H1 (cell line): Measurements from ENCODE around the gene KIAA1755. TPM values are rescaled to one million over a fixed set of nuclear protein-coding genes. Genes with fewer than 3 reads are reported as not detected.

Experiments
- CTCF ChIA-PET: fragments of 300-600 bp; sonication (Branson Sonifier 250); formaldehyde crosslinking; loops from one replicate; lab custom pipeline; 2021; ENCODE audit not compliant: partially characterized antibody; lab: Charles Lee
- POLR2A ChIA-PET: fragments of 300-600 bp; sonication (Branson Sonifier 250); formaldehyde crosslinking; loops from one replicate; lab custom pipeline; 2021; ENCODE audit warnings: inconsistent platforms; ENCODE audit not compliant: partially characterized antibody; lab: Charles Lee
- DNase-seq, 2 experiments: peaks; one replicate each; pipeline versions ENCODE4 v3.0.0 to v3.0.0-alpha.2; 2010 to 2022; ENCODE audit warnings: low spot score in 2 of 2, low read depth in 1 of 2, mixed read lengths in 1 of 2
- FAIRE-seq: peaks from 2 replicates; lab custom pipeline; 2011; peaks lifted over from hg19 to GRCh38; lab: Jason Lieb, UNC
- H2AFZ ChIP-seq: 2 replicates; pipeline ENCODE4 v1.8.1; 2012; ENCODE audit warnings: low read length, inconsistent platforms
- H2AK5ac ChIP-seq: 2 replicates; pipeline ENCODE4 v1.6.1; 2013; ENCODE audit warnings: low read depth, low read length
- H2BK120ac ChIP-seq: replicated peaks from 2 replicates; pipeline ENCODE3; 2013; ENCODE audit warnings: low read depth, low read length, inconsistent platforms
- H2BK12ac ChIP-seq: 2 replicates; pipeline ENCODE4 v1.6.1; 2013; ENCODE audit warnings: low read depth, low read length
- H2BK15ac ChIP-seq: 2 replicates; pipeline ENCODE4 v1.6.1; 2013; ENCODE audit warnings: low read length
- H2BK20ac ChIP-seq: 2 replicates; pipeline ENCODE4 v1.6.1; 2013; ENCODE audit warnings: low read length
- H2BK5ac ChIP-seq: 2 replicates; pipeline ENCODE4 v1.6.1; 2013; ENCODE audit warnings: low read depth, low read length
- H3K14ac ChIP-seq: 2 replicates; pipeline ENCODE4 v1.6.1; 2013; ENCODE audit warnings: inconsistent platforms; ENCODE audit not compliant: insufficient read length
- H3K18ac ChIP-seq: 2 replicates; pipeline ENCODE4 v1.6.1; 2013; ENCODE audit warnings: low read length; ENCODE audit errors: extremely low read depth
- H3K23ac ChIP-seq: 2 replicates; pipeline ENCODE4 v1.6.1; 2013; ENCODE audit warnings: inconsistent platforms; ENCODE audit not compliant: insufficient read length
- H3K23me2 ChIP-seq: 2 replicates; pipeline ENCODE4 v1.6.1; 2013; ENCODE audit warnings: low read depth, low read length
- H3K27ac ChIP-seq: 2 replicates; pipeline ENCODE4 v1.6.1; 2011; ENCODE audit warnings: low read depth, low read length, inconsistent platforms
- H3K27me3 ChIP-seq, 4 experiments: replicated peaks in 1 of 4; 1 replicate in 1 of 4; 2 replicates in 3 of 4; pipeline versions ENCODE4 v1.6.1 to v1.8.1; 2011 to 2013; ENCODE audit warnings: low read length in 3 of 4, mild to moderate bottlenecking in 3 of 4, inconsistent platforms in 2 of 4, mixed read lengths in 2 of 4, moderate library complexity in 1 of 4; ENCODE audit not compliant: control insufficient read depth in 3 of 4, insufficient read depth in 3 of 4; ENCODE audit errors: extremely low read depth in 1 of 4
- H3K36me3 ChIP-seq, 4 experiments: 2 replicates each; pipeline versions ENCODE4 v1.6.1 to v1.8.1; 2011 to 2013; ENCODE audit warnings: mild to moderate bottlenecking in 4 of 4, low read length in 3 of 4, moderate library complexity in 2 of 4, control low read depth in 1 of 4, inconsistent platforms in 1 of 4; ENCODE audit not compliant: insufficient read depth in 4 of 4, control insufficient read depth in 2 of 4
- H3K4ac ChIP-seq: replicated peaks from 2 replicates; pipeline ENCODE3; 2013; ENCODE audit warnings: low read length, low read depth, mixed read lengths, inconsistent platforms; ENCODE audit not compliant: insufficient read length
- H3K4me1 ChIP-seq, 4 experiments: replicated peaks in 1 of 4; 1 replicate in 1 of 4; 2 replicates in 3 of 4; pipeline versions ENCODE4 v1.6.1 to v1.8.1; 2011 to 2013; ENCODE audit warnings: low read length in 3 of 4, inconsistent platforms in 2 of 4, mixed read lengths in 1 of 4; ENCODE audit not compliant: insufficient read depth in 4 of 4, control insufficient read depth in 3 of 4
- H3K4me2 ChIP-seq, 2 experiments: 2 replicates each; pipeline versions ENCODE4 v1.6.1 to v1.8.1; 2011 to 2013; ENCODE audit warnings: low read depth in 2 of 2, low read length in 2 of 2, control low read depth in 1 of 2, inconsistent platforms in 1 of 2, mild to moderate bottlenecking in 1 of 2; ENCODE audit not compliant: insufficient read depth in 1 of 2
- H3K4me3 ChIP-seq, 4 experiments: fragments of 200-600, 300-600 bp in 1 of 4; sonication (generic), shearing (Covaris generic), sonication (Bioruptor Twin) in 1 of 4; 2 replicates each; pipeline versions ENCODE4 v1.5.1 to v1.8.1; 2011 to 2016; ENCODE audit warnings: low read length in 4 of 4, low read depth in 3 of 4, control low read depth in 2 of 4, inconsistent platforms in 2 of 4, mild to moderate bottlenecking in 2 of 4, mixed read lengths in 1 of 4, moderate library complexity in 1 of 4; ENCODE audit not compliant: insufficient read depth in 2 of 4; ENCODE audit errors: extremely low read depth in 1 of 4
- H3K56ac ChIP-seq: replicated peaks from 2 replicates; pipeline ENCODE3; 2013; ENCODE audit warnings: low read depth, mild to moderate bottlenecking, mixed read lengths, low read length, inconsistent platforms; ENCODE audit not compliant: insufficient read length
- H3K79me1 ChIP-seq: 2 replicates; pipeline ENCODE4 v1.6.1; 2013; ENCODE audit warnings: low read depth, low read length, control low read depth
- H3K79me2 ChIP-seq, 2 experiments: 2 replicates each; pipeline versions ENCODE4 v1.6.1 to v1.8.1; 2012 to 2013; ENCODE audit warnings: low read length in 2 of 2, mild to moderate bottlenecking in 2 of 2, inconsistent platforms in 1 of 2; ENCODE audit not compliant: insufficient read depth in 2 of 2, control insufficient read depth in 1 of 2
- H3K9ac ChIP-seq, 4 experiments: replicated peaks in 1 of 4; 1 replicate in 1 of 4; 2 replicates in 3 of 4; pipeline versions ENCODE4 v1.6.1 to v1.8.1; 2011 to 2013; ENCODE audit warnings: low read depth in 3 of 4, low read length in 3 of 4, control low read depth in 2 of 4, mild to moderate bottlenecking in 2 of 4, moderate library complexity in 2 of 4, inconsistent platforms in 1 of 4; ENCODE audit errors: extremely low read depth in 1 of 4
- H3K9me3 ChIP-seq, 2 experiments: 2 replicates each; pipeline versions ENCODE4 v1.6.1 to v1.8.1; 2012 to 2013; ENCODE audit warnings: mild to moderate bottlenecking in 2 of 2, moderate library complexity in 2 of 2, control low read depth in 1 of 2, inconsistent platforms in 1 of 2, low read depth in 1 of 2, low read length in 1 of 2, mixed read lengths in 1 of 2; ENCODE audit not compliant: insufficient read depth in 2 of 2
- H4K20me1 ChIP-seq, 2 experiments: replicated peaks in 1 of 2; 2 replicates each; pipeline versions ENCODE3 to v1.8.1; 2011 to 2013; ENCODE audit warnings: inconsistent platforms in 2 of 2, low read length in 2 of 2, mild to moderate bottlenecking in 1 of 2; ENCODE audit not compliant: insufficient read depth in 2 of 2, control insufficient read depth in 1 of 2
- H4K5ac ChIP-seq: 2 replicates; pipeline ENCODE4 v1.6.1; 2013; ENCODE audit warnings: low read length, low read depth, mixed read lengths, inconsistent platforms; ENCODE audit not compliant: insufficient read length
- H4K8ac ChIP-seq: 2 replicates; pipeline ENCODE4 v1.8.0; 2013; ENCODE audit warnings: mild to moderate bottlenecking, moderate library complexity, low read length, inconsistent platforms; ENCODE audit not compliant: insufficient read depth; ENCODE audit errors: extremely low read depth
- H4K91ac ChIP-seq: replicated peaks from 2 replicates; pipeline ENCODE3; 2013; ENCODE audit warnings: low read length, mixed read lengths, inconsistent platforms; ENCODE audit not compliant: insufficient read length
- ASH2L ChIP-seq: fragments of 200-600, 300-600 bp; sonication (generic); IDR thresholded peaks from one replicate; pipeline ENCODE4 v1.7.1; 2017; ENCODE audit warnings: low read length
- CEBPB ChIP-seq: IDR thresholded peaks from 2 replicates; pipeline ENCODE4 v1.6.1; 2012; ENCODE audit warnings: low read depth, low read length
- EZH2 ChIP-seq: fragments of 200-600 bp; sonication (generic); IDR thresholded peaks from 2 replicates; pipeline ENCODE4 v1.7.1; 2012; ENCODE audit warnings: low read depth, mild to moderate bottlenecking, moderate library complexity, low read length, inconsistent platforms; ENCODE audit not compliant: severe bottlenecking
- FOSL1 ChIP-seq: IDR thresholded peaks from 2 replicates; pipeline ENCODE4 v1.6.1; 2011; ENCODE audit warnings: mild to moderate bottlenecking, low read depth, low read length, moderate library complexity; ENCODE audit not compliant: insufficient read depth
- GABPA ChIP-seq: IDR thresholded peaks from 2 replicates; pipeline ENCODE4 v1.6.1; 2011; ENCODE audit warnings: mild to moderate bottlenecking, low read length, moderate library complexity, borderline replicate concordance; ENCODE audit not compliant: insufficient read depth
- GTF2F1 ChIP-seq: IDR thresholded peaks from 2 replicates; pipeline ENCODE4 v1.6.1; 2012; ENCODE audit warnings: low read depth, low read length, improper control_type of control experiment, borderline replicate concordance
- MAFK ChIP-seq: IDR thresholded peaks from 2 replicates; pipeline ENCODE4 v1.6.1; 2012; ENCODE audit warnings: low read depth, mild to moderate bottlenecking, improper control_type of control experiment, low read length
- SIRT6 ChIP-seq: IDR thresholded peaks from one replicate; pipeline ENCODE4 v1.7.1; 2012; ENCODE audit warnings: low read length, inconsistent platforms
- SIX5 ChIP-seq: IDR thresholded peaks from 2 replicates; pipeline ENCODE4 v1.6.1; 2011; ENCODE audit warnings: mild to moderate bottlenecking, low read depth, low read length
- SP4 ChIP-seq: IDR thresholded peaks from 2 replicates; pipeline ENCODE4 v1.6.1; 2012; ENCODE audit warnings: low read length, inconsistent platforms
- SUZ12 ChIP-seq: fragments of 200-600 bp; sonication (generic); IDR thresholded peaks from 2 replicates; pipeline ENCODE4 v1.6.1; 2012; ENCODE audit warnings: mild to moderate bottlenecking, inconsistent platforms, low read length, moderate library complexity, mixed read lengths
- TAF1 ChIP-seq: IDR thresholded peaks from 2 replicates; pipeline ENCODE4 v1.6.1; 2011; ENCODE audit warnings: mild to moderate bottlenecking, low read depth, low read length
- TBP ChIP-seq: IDR thresholded peaks from 2 replicates; pipeline ENCODE4 v1.6.1; 2011; ENCODE audit warnings: low read depth, low read length, improper control_type of control experiment
- TEAD4 ChIP-seq: IDR thresholded peaks from 2 replicates; pipeline ENCODE4 v1.6.1; 2012; ENCODE audit warnings: low read depth, low read length, inconsistent platforms, mixed read lengths
- WGBS, 2 experiments: shearing (Covaris generic) in 1 of 2; methylation state at CpG; one replicate each; pipeline versions ENCODE4 v1.1.6 to v1.1.7; 2013 to 2015; ENCODE audit warnings: low lambda C conversion rate in 2 of 2, mixed read lengths in 2 of 2, inconsistent platforms in 1 of 2, low coverage in 1 of 2, missing lambda C conversion rate in 1 of 2; ENCODE audit not compliant: insufficient replicate concordance in 2 of 2, insufficient coverage in 1 of 2, insufficient read length in 1 of 2; ENCODE audit errors: extremely low coverage in 1 of 2, missing lambda C conversion rate in 1 of 2; 5-methylcytosine and 5-hydroxymethylcytosine counted together
- polyA plus RNA-seq, 7 experiments: library from polyadenylated mRNA; depleted of rRNA in 3 of 7; stranded (reverse) in 5 of 7; unstranded in 2 of 7; fragments of >200 nt in 5 of 7; fragments of 200-250 nt in 2 of 7; gene quantifications; 1 replicate in 5 of 7; 2 replicates in 1 of 7; 4 replicates in 1 of 7; pipeline versions ENCODE4 v1.2.1 to v1.2.3, GENCODE V29; 2011 to 2013; ENCODE audit warnings: missing spikeins in 2 of 7, mixed read lengths in 2 of 7
- total RNA-seq: library from RNA; stranded (reverse); fragmentation: NEBNext Ultra II Directional; extraction: Animal tissue kit (Norgen Biotek cat#: 25700); gene quantifications from 2 replicates; pipeline ENCODE4 v1.2.1, GENCODE V29; 2021

Gene KIAA1755
- total and polyA plus RNA-seq, 2 of the 8 experiments (the other 6 are each of a cell fraction or from before 2014, with no cell fraction given), result 0.23 TPM; not detected in 1

- Histone ChIP-seq H2AK5ac (no peak overlapping the region), H3K4me2 (no peak overlapping the region), H3K79me1 (no peaks in the 10 kb centered on the region; the same call in 1 of the 2 replicates), H2AFZ (no peak overlapping the region), H2BK15ac (peak overlapping the region; percentile 72; the same call in 1 of the 2 replicates), H3K4me3 (no peak overlapping the region), H4K91ac (no peak overlapping the region), H3K4me1 (peaks cover 0 to 3% (median 0%) of the 10 kb centered on the region in 4 experiments; a peak in 3 of 7 replicates), H4K20me1 (no peaks in the 10 kb centered on the region), H3K23me2 (no peaks in the 10 kb centered on the region), H2BK5ac (no peak overlapping the region), H2BK120ac (no peak overlapping the region), H3K14ac (no peak overlapping the region), H3K18ac (no peak overlapping the region; the same call in 1 of the 2 replicates), H2BK12ac (0 out of 2 replicates have a peak overlapping the region, but pooled peaks have one; percentile 39), H3K27me3 (no peaks in the 10 kb centered on the region), H3K27ac (no peak overlapping the region), H3K36me3 (no peaks in the 10 kb centered on the region), H4K5ac (no peak overlapping the region), H3K56ac (no peak overlapping the region), H3K4ac (no peak overlapping the region), H3K23ac (no peak overlapping the region), H2BK20ac (no peak overlapping the region), H3K9ac (no peak overlapping the region), H4K8ac (peak overlapping the region; percentile 36; the same call in 1 of the 2 replicates), H3K9me3 (no peaks in the 10 kb centered on the region), H3K79me2 (no peaks in the 10 kb centered on the region)
- CTCF ChIA-PET, result interaction anchor here (0.6 to 17.3 kb wide), 15 partner anchors 8 to 163 kb away, joined by 3 to 198 read pairs (median 3); no protein-coding TSS in a partner anchor
- FAIRE-seq (no peak), DNase-seq (peak in 1 of 2 experiments; percentile 25)
- POLR2A ChIA-PET, result no interaction called here
- 66% methylated on average over 13 of the region's 15 CpGs; no CpG with 5 or more reads in 1 of the 2 experiments for WGBS, 2 experiments
- TF ChIP-seq FOSL1, result no peak
- no peak for TF ChIP-seq EZH2
- no peak for TF ChIP-seq SIRT6
- no peak for TF ChIP-seq TAF1
- TF ChIP-seq ASH2L, result no peak
- no peak for TF ChIP-seq CEBPB
- TF ChIP-seq GTF2F1, result no peak
- TF ChIP-seq TBP, result no peak
- no peak for TF ChIP-seq SIX5
- TF ChIP-seq GABPA, result no peak
- no peak for TF ChIP-seq MAFK
- no peak for TF ChIP-seq SP4
- TF ChIP-seq SUZ12, result no peak
- no peak for TF ChIP-seq TEAD4
These were observed 42.6 kb downstream of the KIAA1755 start for GRCh38 chr20:38217791-38218565.
